Measurements from ENCODE around the gene ZNF750.

Gene ZNF750

GRCh38 chr17:82812058-82812457 is 27.8 kb downstream of the ZNF750 start:
- DNase-seq (ENCODE audit: low read depth), result no peak

DNA sequence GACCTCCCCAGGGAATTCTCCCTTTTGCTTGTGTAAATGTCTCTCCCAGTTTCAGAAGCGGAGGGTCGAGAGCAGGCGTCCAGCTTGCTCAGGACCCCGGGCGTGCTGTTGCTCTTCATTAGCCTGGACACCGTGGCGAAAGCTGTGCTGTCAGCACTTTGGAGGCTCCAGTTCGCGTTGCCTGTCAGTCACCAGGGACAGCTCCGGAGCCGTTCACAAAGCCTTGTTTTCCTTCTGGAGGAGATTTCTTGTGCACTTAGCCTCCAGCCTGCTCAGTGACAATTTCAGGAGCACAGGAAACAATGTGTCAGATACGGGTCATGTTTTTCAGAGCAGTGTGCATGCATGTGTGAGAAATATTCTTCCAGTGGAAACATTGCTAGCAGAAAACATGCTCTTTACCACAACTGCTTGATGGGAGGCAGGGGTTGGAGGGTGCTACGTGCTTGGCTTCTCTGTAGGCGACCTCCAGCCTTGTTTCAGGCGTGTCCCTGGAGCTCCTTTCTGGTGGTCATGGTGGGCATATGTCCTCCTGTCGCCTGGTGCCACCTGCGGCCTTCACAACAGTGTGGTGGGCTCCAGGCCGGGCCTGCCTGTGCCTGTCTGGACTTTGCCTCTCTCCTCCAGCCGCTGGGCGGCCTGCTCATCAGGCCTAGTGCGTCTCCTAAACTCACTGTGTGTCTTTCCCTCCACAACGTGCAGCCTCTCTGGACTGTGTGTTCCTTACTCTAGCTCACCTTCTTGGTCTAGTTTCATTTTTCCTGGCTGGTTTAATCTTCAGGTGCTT is 29.0 kb downstream of the ZNF750 start:
- no peak for DNase-seq (ENCODE audit: low read depth)

DNA sequence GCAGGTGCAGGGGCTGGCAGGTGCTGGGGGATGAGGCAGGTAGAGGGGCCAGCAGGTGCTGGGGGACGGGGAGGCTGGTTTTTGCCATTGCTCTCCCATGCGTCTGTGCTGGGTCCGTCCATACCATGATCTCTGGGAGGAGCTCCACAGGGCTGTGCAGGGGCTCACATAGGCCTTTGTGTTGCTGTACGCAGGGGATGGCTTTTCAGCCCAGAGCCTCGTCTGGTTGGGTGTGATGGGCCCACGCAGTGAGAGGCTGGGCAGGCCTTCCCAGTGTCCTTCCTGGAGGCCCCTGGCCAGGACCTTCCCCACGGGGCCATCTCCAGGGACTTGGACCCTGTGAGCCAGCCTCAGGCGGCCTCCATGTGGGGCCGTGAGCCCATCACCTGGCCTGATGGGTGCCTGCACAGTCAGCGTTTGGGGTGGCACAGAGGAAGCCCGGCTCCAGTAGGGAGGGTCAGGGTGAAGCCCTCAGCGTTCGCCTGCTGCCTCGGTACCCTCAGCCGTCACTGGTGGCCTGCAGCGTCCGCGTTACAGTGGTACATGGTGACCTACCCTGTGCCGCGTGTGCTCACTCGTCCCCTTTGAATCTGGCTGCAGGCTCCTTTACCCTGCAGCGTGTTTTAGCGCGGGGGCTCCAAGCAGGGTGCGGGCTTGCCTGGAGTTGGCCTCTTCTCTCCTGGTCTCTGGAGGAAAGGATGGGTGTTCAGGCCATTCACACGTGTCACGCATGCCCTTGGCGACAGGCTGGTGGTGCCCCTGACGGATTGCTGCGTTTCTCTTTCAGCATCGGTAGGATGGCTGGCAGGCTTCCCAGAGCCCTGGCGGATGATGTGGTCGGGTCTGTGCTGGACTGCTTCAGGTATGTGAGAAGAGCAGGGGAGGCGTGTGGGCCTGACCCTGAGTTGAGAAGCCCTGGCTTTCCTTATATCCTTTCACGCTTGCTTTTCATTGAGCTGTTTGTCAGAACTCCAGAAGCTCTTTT is 30.6 kb downstream of the ZNF750 start:
- DNase-seq (ENCODE audit: low read depth), result peak; percentile 52

GRCh38 chr17:82808006-82808405 is 31.8 kb downstream of the ZNF750 start:
- no peak for DNase-seq (ENCODE audit: low read depth)

GRCh38 chr17:82807562-82807961 is 32.3 kb downstream of the ZNF750 start:
- DNase-seq (ENCODE audit: low read depth), result no peak

DNA sequence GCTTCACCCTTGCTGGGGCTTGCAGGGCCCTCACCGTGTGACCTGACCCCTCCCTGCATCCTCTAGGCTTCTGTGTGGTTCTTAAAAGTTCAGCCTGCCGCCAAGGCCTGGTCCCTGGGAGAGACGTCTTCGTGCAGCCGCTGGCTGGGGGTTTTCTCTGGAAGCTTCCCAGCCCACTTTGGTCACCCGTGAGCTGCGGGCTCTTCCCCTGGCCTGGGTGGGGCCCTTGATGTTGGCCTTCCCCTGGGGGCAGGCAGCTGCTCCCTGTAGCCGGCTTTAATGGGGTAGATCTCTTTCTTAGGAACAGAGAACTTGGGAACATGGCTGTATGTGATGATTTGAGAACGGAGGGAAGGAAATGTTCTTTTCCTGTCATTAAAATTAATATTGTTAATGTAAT is 32.7 kb downstream of the ZNF750 start:
- DNase-seq (ENCODE audit: low read depth), result no peak

DNA sequence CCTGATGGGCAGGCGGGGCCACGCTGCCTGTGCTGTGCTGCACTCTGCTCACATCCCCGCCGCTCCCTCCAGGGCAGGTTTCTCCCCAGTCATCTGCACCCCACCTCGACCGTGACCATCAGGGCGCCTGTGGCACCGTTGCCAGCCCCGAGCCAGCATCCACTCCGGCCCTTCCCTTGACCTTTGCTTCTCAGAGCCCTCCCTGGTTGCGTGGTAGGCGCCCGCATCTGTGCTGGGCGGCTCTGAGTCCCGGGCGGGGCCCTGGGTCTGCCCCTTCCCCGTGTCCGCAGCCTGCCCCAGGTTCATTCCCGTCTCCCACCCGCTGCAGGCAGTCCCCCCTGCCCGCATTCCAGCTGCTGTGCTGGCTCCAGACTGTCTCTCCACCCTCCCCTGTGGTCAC is 33.2 kb downstream of the ZNF750 start:
- no peak for DNase-seq (ENCODE audit: low read depth)

DNA sequence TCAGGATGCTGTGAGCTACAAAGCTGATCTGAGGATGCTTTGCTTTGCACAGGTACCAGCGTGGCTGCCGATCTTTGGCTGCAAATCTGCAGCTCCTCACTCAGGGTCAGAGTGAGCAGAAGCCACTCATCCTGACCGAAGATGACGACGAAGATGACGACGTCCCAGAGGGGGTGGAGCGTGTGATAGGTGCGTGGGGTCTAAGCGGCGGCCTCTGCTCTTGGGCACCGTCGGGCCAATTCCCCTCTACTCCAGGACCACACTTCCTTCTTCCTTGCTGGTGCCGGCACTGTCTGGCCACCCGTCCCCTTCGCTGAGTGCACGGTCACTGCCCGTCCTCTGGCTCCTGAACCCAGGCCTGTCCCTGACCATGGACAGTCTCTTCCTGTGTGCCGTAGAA is 34.0 kb downstream of the ZNF750 start:
- no peak for DNase-seq (ENCODE audit: low read depth)

- no peak for DNase-seq (ENCODE audit: low read depth)
Observed at GRCh38 chr17:82805254-82805653, 34.6 kb downstream of the ZNF750 start.

DNA sequence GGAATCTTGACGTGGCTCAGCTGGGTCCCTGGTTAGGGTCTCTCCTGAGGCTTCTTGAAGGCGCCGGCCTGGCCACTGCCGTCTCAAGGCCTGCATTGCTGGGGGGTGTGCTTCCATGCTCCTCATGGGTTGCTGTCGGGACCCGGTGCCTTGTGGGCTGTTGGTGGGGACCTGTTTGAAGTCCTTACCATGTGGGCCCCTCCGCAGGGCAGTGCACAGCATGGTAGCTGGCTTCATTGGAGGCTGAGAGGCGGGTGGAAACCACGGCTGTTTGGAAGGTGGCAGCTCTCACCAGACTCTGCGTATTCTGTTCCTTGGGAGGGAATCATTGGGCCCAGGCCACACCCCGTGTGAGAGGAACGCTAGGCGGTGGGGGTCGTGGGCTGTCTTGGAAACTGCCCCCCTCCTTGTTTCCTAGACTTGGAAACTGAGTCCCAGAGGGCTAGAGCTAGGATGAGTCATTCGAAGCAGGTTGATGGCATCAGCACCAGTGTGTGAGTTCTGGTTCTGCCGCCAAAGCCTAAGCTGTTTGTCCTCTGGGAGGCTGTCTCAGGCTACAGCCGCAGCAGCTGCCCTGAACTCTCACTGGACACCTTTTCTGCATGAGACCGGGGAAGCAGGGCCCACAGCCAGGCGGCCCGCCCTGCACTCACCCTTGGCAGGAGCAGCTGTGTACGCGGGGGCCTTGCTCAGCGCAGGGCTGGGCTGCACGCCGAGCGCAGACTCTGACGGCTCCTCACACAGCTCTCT is 35.2 kb downstream of the ZNF750 start:
- DNase-seq (ENCODE audit: low read depth), result no peak

DNA sequence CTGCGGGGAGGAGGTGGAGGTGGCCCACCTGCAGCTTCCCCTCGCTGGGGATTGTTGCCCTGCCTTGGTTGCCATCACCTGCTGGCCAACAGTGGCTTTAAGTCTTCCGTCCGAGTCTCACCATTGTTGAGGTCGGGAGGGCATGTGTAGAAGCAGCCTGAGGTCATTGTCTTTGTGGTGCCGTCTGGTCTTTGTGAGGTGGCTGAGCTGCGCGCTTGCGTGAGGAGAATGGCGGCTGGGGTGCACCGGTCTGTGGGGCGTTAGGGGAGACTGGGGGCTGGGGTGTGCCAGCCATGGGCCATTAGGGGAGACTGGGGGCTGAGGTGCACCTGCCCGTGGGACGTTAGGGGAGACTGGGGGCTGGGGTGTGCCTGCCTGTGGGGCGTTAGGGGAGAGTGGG is 36.2 kb downstream of the ZNF750 start:
- no peak for DNase-seq (ENCODE audit: low read depth)

DNA sequence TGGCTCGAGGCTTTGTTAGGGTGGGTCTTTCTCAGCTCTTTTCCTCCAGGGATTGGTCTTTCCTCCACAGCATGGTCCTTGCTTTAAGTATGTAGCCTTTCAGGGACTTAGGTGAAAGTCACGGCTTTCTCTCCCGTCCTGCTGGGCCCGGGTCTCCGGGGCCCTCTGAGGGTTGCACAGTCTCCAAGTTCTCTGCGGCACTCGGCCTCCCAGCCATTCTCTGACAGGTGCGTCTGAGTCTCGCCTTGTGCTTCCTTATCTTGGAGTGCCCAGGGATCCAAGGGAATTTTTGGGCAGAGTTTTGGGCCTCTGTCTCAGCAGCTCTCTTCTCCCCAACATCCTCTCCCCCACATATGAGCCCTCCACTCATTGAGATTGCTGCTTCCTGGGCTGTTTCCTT is 36.6 kb downstream of the ZNF750 start:
- DNase-seq (ENCODE audit: low read depth), result no peak

DNA sequence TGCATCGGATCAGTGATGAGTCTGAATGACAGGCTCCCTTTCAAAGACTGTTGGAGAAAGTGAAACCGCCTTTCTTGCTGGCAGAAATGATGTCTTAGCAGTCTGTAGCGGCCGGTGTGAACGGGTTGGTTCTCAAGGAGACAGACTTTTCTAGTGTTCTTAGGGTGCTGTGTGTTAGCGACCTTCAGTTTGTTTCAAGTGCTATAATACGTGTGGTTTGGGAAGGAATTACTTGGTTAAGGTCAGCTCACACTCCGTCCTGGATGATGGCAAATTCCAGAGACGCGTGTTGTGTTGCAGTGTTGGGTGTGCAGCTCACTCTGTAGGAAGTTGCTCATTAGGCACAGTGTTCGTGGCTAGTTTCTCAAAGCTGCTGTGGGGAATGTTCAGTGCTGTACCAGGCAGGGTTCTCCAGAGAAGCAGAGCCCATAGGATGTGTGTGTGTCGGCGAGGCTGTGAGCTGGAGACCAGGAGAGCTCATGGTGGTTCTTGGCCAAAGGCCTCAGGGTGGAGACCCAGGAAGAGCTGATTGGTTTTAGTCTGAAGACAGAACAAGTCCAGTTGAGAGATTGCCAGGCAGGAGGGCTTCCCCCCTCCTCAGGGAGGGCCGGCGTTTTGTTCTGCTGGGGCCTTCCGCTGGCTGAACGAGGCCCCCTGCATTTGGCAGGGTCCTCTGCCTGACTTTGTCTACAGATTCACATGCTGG is 37.6 kb downstream of the ZNF750 start:
- peak; percentile 13 for DNase-seq (ENCODE audit: low read depth)

- no peak for DNase-seq (ENCODE audit: low read depth)
Observed at GRCh38 chr17:82801377-82801970, 38.3 kb downstream of the ZNF750 start.

- no peak for DNase-seq (ENCODE audit: low read depth)
Observed at GRCh38 chr17:82800885-82801284, 38.9 kb downstream of the ZNF750 start.

DNA sequence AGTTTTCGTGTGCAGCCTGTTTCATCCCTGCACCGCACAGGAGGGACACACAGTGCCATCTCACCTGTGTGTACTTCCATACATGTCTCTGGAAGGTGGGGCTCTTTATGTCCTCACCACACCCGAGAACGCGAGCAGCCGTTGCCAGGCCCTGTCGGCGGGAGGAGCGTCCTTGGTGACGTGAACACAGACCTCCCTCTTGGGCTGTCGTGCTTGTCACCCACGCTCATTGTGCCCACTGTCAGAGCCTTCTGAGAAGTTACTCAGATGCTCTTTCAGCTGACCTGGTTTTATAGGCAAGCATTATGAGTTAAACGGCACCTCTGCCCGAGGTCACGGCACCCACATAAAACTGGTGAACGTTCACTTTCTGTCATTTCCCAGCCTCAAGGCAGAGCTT is 40.2 kb downstream of the ZNF750 start:
- DNase-seq (ENCODE audit: low read depth), result no peak

DNA sequence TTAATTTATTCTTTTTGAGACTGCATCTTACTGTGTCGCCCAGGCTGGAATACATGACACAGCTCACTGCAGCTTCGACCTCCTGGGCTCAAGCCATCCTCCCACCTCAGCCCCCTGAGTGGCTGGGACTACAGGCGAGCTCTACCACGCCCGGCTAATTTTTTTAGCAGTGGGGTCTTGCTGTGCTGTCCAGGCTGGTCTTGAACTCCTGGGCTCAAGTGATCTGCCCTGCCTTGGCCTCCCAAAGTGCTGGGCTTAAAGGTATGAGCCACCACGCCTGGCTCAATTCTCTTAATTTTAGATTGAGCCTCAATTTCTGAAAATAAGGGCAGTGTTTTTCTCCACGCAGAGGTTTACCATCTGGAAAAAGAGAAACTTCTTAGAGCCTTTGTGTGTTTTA is 41.1 kb downstream of the ZNF750 start:
- no peak for DNase-seq (ENCODE audit: low read depth)

DNA sequence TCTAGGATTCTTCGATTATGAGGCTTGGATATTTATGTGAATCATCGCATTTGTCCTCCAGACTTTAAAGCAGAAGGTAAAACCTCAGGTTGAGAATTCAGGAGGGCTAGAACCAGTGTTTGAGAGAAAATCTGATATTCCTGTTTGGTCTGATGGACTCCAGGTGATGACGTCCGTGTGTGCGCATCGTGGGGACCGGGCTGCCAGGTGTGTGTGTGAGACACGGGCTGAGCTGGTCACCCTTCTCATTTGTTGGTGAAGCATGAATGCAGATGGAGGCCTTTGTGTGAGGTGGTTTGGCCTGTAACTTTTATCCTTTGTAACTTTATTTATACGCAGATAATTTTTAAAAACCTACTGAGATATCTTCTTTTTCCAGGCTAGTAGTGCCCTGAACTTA is 42.8 kb downstream of the ZNF750 start:
- no peak for DNase-seq (ENCODE audit: low read depth)

DNA sequence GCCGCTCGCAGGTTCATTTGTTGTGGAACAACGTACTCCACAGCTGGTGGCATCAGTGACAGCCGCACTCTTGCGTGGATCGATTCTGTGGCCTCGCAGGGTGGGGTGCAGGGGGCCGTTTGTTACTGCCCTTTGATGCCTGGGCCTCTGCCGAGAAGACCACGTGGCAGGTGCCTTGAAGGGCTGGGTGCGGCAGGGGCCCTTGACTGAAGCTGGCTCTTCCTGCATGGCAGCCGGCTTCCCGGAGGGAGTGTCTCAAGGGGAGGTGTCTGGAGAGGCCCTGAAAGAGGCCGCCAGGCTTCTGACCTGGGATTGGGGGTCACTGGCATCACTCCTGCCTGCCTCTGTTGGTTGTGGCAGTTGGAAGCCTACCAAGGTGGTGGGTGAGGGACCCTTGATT is 44.2 kb downstream of the ZNF750 start:
- no peak for DNase-seq (ENCODE audit: low read depth)

- DNase-seq (ENCODE audit: low read depth), result peak; percentile 16
Observed at GRCh38 chr17:82794781-82795482, 44.9 kb downstream of the ZNF750 start.

Measured in amniotic epithelial cell (primary cell).